Mammary epithelial cell (primary cell): ENCODE data around the gene NCOA1.

Experiments
- EZH2 ChIP-seq: IDR thresholded peaks from 2 replicates; pipeline ENCODE4 v1.6.1; 2012; ENCODE audit warnings: low read length, inconsistent platforms, borderline replicate concordance
- TF ChIP-seq, protein P1 (sequence below), 2 donors: IDR thresholded peaks in 1 of 2; conservative IDR thresholded peaks in 1 of 2; 2 replicates each; pipeline ENCODE4 v1.5.1; 2011 to 2012; ENCODE audit warnings: inconsistent platforms in 2 of 2, low read length in 2 of 2, mild to moderate bottlenecking in 2 of 2, control low read depth in 1 of 2, low read depth in 1 of 2; ENCODE audit not compliant: insufficient read depth in 1 of 2; ENCODE audit errors: extremely low read depth in 1 of 2

DNA sequence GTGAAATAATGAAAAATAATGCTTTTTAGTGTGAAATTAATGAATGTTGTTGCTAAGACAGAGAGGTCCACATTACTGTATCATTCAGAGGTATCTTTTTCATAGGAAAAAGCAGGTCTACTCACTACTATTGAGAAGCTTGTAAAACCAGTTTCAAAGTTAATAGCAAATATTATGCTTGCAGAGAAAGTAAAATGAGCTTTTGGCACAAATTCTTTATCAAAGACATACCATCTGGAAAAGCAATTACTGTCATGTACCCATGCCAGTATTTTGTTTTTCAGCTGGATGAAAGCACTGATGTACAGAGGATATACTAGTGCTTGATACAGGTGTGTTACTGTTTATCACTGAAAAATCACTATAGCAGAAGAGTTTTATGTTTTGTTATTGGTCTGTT lies 77.5 kb downstream of the NCOA1 start:
- TF ChIP-seq, protein P1, sequence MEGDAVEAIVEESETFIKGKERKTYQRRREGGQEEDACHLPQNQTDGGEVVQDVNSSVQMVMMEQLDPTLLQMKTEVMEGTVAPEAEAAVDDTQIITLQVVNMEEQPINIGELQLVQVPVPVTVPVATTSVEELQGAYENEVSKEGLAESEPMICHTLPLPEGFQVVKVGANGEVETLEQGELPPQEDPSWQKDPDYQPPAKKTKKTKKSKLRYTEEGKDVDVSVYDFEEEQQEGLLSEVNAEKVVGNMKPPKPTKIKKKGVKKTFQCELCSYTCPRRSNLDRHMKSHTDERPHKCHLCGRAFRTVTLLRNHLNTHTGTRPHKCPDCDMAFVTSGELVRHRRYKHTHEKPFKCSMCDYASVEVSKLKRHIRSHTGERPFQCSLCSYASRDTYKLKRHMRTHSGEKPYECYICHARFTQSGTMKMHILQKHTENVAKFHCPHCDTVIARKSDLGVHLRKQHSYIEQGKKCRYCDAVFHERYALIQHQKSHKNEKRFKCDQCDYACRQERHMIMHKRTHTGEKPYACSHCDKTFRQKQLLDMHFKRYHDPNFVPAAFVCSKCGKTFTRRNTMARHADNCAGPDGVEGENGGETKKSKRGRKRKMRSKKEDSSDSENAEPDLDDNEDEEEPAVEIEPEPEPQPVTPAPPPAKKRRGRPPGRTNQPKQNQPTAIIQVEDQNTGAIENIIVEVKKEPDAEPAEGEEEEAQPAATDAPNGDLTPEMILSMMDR (conservative IDR thresholded peaks at IDR 0.05 in 1 of 2, IDR thresholded peaks at IDR 0.05 in 1 of 2; ENCODE audit: extremely low read depth in 1 of 2, insufficient read depth in 1 of 2, low read depth in 1 of 2, low read length in 2 of 2) = no peak
- TF ChIP-seq EZH2 = no peak
